Stimulated activated CD4-positive, alpha-beta T cell treated with anti-CD3 and anti-CD28 coated beads, TNF-alpha, amount 100 ng/mL, for 48 hours (primary cell): Measurements from ENCODE around the gene GFM1.
"Not testable (repeated sequence)": the region's sequence is repeated elsewhere in the genome, so short reads cannot be mapped to it uniquely, and the experiment has no call there.

Experiments used
- DNase-seq, 3 donors: peaks; one replicate each; pipeline ENCODE4 v3.0.0-alpha.2; 2020; ENCODE audit warnings: low read depth in 3 of 3

Gene GFM1

GRCh38 chr3:158678687-158679086, 34.4 kb downstream of the GFM1 start:
- DNase-seq, result no peak

GRCh38 chr3:158679547-158680000, 35.2 kb downstream of the GFM1 start:
- DNase-seq, result no peak

GRCh38 chr3:158680861-158681260, 36.5 kb downstream of the GFM1 start:
- no peak for DNase-seq

GRCh38 chr3:158683230-158683962, 39.1 kb downstream of the GFM1 start:
- DNase-seq, result no peak

GRCh38 chr3:158685159-158685558, 40.8 kb downstream of the GFM1 start:
- DNase-seq, result no peak

GRCh38 chr3:158693866-158694456, 49.6 kb downstream of the GFM1 start:
- not testable (repeated sequence) for DNase-seq

GRCh38 chr3:158696618-158697017, 52.3 kb downstream of the GFM1 start:
- no peak for DNase-seq

GRCh38 chr3:158700559-158700958, 56.2 kb downstream of the GFM1 start:
- no peak for DNase-seq

GRCh38 chr3:158701420-158702065, 57.2 kb downstream of the GFM1 start:
- no peak for DNase-seq

- no peak for DNase-seq
Measured at GRCh38 chr3:158702815-158703481, 58.6 kb downstream of the GFM1 start.

- DNase-seq, result no peak
Measured at GRCh38 chr3:158703566-158703965, 59.2 kb downstream of the GFM1 start.

- no peak for DNase-seq
Measured at GRCh38 chr3:158709666-158710083, 65.3 kb downstream of the GFM1 start.

- no peak for DNase-seq
Measured at GRCh38 chr3:158710601-158711000, 66.3 kb downstream of the GFM1 start.

- DNase-seq, result no peak
Measured at GRCh38 chr3:158711886-158712285, 67.6 kb downstream of the GFM1 start.

- DNase-seq, result no peak
Measured at GRCh38 chr3:158712443-158712842, 68.1 kb downstream of the GFM1 start.

GRCh38 chr3:158713094-158713499, 68.8 kb downstream of the GFM1 start:
- no peak for DNase-seq

- DNase-seq, result no peak
Measured at GRCh38 chr3:158717576-158717975, 73.2 kb downstream of the GFM1 start.

- DNase-seq, result no peak
Measured at GRCh38 chr3:158718490-158719170, 74.3 kb downstream of the GFM1 start.

GRCh38 chr3:158722108-158722507, 77.8 kb downstream of the GFM1 start:
- DNase-seq, result no peak

GRCh38 chr3:158723991-158724390, 79.7 kb downstream of the GFM1 start:
- no peak for DNase-seq

GRCh38 chr3:158725348-158726011, 81.2 kb downstream of the GFM1 start:
- peak in 1 of 3 donors; percentile 21 for DNase-seq
